ENCODE measurements around the gene SYT12.

- TF ChIP-seq, protein P1, sequence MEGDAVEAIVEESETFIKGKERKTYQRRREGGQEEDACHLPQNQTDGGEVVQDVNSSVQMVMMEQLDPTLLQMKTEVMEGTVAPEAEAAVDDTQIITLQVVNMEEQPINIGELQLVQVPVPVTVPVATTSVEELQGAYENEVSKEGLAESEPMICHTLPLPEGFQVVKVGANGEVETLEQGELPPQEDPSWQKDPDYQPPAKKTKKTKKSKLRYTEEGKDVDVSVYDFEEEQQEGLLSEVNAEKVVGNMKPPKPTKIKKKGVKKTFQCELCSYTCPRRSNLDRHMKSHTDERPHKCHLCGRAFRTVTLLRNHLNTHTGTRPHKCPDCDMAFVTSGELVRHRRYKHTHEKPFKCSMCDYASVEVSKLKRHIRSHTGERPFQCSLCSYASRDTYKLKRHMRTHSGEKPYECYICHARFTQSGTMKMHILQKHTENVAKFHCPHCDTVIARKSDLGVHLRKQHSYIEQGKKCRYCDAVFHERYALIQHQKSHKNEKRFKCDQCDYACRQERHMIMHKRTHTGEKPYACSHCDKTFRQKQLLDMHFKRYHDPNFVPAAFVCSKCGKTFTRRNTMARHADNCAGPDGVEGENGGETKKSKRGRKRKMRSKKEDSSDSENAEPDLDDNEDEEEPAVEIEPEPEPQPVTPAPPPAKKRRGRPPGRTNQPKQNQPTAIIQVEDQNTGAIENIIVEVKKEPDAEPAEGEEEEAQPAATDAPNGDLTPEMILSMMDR (conservative IDR thresholded peaks at IDR 0.05; ENCODE audit: low read length), result no peak
- TF ChIP-seq EZH2phosphoT487 (IDR thresholded peaks at IDR 0.05; ENCODE audit: borderline replicate concordance), result no peak
Observed at GRCh38 chr11:67072295-67072694, 49.4 kb downstream of the SYT12 start.

All from Loucy (cell line).